Stimulated activated CD8-positive, alpha-beta memory T cell treated with anti-CD3 and anti-CD28 coated beads, Interleukin-4, amount 100 ng/mL, for 24 hours (primary cell): ENCODE data around the gene ZNF655.

Source experiments
- DNase-seq: peaks from one replicate; pipeline ENCODE4 v3.0.0-alpha.2; 2020; ENCODE audit warnings: low read depth

ZNF655 gene

GRCh38 chr7:99606531-99606930 lies 48.1 kb downstream of the ZNF655 start:
- no peak for DNase-seq

DNA sequence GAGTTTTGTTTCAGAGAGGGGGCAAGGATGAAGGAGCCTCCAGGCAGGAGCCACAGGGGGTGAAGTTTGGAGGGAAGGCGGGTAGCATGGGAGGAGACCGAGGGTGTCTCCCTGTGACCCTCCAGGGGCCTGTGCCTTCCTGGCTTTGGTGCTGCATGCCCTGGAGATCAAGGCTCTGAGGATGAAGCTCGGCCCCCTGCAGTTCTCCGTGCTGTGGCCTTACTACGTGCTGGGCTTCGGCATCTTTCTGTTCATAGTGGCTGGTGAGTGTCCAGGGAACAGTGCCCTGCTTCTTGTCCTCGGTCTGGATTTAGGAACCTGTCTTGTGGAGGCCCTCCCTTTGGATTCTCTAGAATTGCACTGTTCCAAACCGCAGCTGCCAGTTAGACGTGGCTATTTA lies 49.1 kb downstream of the ZNF655 start:
- DNase-seq, result no peak

- no peak for DNase-seq
Observed at GRCh38 chr7:99614495-99614894, 56.1 kb downstream of the ZNF655 start.

DNA sequence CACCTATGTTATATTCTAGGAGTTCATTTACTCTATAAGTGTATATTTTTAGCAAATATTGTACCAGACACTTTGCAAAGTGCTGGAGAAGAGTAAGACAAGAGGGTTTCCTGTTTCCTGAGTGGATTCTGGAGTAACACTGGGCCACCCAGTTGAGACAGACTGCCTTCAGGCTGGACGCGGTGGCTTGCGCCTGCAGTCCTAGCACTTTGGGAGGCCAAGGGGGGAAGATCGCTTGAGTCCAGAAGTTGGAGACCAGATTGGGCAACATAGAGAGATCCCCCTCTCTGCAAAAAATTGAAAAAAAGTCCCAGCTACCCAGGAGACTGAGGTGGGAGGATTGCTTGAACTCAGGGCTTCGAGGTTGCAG lies 57.5 kb downstream of the ZNF655 start:
- no peak for DNase-seq

DNA sequence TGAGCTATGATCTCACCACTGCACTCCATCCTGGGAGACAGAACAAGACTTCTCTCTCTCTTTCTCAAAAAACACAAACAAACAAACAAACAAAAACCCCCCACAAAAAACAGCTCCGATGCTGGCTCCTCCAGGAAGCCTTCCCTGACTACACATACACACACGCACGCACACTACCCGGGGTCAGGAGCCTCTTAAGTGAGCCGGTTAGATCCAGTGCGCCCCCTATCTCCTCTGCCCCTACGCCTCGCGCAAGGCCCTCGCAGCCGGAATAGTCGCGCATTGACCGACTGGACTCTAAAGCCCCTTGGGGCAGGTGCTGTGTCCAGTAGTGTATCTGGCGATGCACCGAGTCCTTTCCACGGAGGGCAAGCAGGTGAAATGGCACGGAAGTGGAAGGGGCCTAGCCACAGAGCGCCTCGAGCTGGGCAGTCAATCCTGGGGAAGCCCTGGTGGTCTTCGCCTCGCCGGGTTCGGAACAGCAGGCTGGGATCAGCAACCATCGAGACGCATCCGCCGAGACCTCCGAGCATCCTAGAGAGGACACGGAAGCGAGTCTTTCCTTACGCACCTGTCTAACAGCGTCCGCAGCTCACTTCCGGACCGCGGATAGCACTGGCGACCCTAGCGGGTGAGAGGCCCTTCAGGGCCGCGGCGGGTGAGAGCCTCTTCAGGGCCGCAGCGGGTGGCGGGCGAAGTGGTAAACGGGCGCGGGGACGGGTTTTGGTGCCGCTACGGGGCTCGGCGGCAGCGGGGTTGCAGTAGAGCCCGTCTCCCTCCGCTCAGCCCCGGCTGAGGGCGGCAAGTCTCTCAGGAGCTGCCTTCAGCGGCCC lies 58.1 kb downstream of the ZNF655 start, which contains the start of gene ZSCAN25:
ZSCAN25 (plus strand) TSS at position 588 of the 833 bp plus-strand sequence. CDS start 2,661 bp downstream, outside the sequence.
- DNase-seq, result peak; percentile 76

- no peak for DNase-seq
Observed at GRCh38 chr7:99617192-99617781, 58.8 kb downstream of the ZNF655 start.

- DNase-seq, result no peak
Observed at GRCh38 chr7:99618726-99619125, 60.3 kb downstream of the ZNF655 start.

GRCh38 chr7:99619571-99620130 lies 61.2 kb downstream of the ZNF655 start:
- no peak for DNase-seq

DNA sequence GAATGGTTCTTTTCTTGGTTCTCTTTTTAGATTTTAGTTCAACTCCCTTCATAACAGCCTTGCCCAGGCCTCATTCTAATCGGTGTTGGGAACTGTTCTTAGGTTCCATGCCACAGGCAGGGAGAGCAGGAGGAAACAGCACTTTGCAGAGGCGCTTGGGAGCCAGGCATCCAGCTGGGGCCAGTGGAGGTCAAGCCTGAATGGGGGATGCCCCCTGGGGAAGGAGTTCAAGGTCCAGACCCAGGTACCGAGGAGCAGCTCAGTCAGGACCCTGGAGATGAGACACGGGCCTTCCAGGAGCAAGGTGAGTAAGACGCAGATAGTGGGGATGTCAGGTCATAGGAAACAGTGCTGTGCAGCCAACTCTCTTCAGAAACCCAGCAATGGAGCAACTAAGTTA lies 62.8 kb downstream of the ZNF655 start:
- DNase-seq, result no peak

DNA sequence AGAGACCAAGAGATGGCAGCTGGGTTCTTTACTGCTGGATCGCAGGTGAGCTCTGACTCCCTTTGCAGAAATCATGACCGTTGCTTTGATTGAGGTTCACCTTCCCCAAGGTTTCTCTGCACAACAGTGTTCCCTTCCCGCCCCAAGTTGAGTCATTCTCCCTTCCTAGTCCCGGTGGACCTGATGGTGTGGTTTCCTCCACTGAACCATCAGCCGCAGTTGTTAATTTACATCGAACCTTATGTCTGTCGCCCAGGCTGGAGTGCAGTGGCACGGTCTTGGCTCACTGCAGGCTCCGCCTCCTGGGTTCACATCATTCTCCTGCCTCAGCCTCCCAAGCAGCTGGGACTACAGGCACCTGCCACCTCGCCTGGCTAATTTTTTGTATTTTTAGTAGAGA lies 64.2 kb downstream of the ZNF655 start:
- DNase-seq, result no peak

- no peak for DNase-seq
Observed at GRCh38 chr7:99623091-99623693, 64.8 kb downstream of the ZNF655 start.

GRCh38 chr7:99623702-99624447 lies 65.4 kb downstream of the ZNF655 start:
- peak; percentile 16 for DNase-seq

DNA sequence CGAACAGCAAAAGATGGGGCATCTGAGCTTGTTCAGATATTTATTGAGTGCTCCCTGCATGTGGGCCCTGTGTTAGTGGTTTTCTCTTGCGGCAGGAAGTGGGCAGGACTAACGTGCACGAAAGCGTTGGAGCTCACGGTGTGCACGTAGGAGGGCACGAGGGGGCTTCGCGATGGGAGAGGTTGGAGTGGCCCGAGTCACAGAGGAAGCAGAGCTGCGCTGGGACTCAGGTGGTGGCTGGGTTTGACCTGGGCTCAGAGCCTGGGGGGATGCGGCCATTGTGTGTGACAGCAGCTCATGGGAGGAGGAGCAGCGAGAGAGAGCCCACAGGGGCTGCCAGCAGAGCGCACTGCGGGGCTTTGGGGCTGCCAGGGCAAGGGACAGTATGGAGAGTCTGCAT lies 66.0 kb downstream of the ZNF655 start:
- DNase-seq, result peak; percentile 60

DNA sequence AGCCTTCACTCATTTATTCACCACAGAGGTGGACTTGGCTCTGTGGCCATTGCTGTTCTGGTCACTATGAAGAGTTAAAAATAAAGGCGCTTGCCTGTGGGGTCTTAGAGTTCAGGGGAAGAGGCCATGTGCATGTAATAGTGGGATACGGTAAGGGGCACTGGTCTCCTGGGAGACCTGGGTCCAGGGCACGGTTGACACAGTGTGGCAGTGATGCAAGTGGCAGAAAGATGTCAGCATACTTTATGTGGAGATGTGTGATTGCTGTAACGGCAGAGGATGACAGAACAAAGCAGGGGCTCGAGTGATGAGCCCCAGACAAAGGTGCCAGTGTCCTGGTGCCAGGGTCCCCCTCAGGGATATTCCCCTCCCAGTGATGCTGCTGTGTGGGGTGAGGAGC lies 66.9 kb downstream of the ZNF655 start:
- no peak for DNase-seq

DNA sequence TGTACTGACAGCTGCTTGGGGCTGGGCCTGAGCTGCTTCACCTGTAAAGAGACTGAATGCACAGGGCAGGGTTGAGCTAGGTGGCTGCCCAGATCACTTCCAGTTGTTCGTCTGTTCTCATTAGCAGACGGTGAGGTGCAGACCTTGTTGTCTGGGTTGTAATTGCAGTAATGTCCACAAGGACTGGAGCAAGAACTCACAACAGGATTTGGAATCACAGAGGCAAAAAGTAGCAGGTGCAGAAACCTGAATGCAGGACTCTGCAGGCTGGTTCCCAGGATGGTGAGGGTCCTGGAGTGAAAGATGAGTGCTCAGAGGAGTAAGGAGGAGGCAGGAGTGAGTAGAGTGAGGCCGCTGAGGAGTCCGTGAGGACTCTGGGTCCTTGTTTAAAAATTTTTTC lies 67.5 kb downstream of the ZNF655 start:
- DNase-seq, result no peak
